Astrocyte of the hippocampus (primary cell): ENCODE data around the gene YPEL5.
"Not testable (repeated sequence)": the region's sequence is repeated elsewhere in the genome, so short reads cannot be mapped to it uniquely, and the experiment has no call there.

Experiments
- DNase-seq: peaks from one replicate; pipeline ENCODE4 v3.0.0; 2011; ENCODE audit warnings: low read depth, low spot score

The YPEL5 gene

GRCh38 chr2:30146337-30147195, at the start of gene YPEL5:
Gene YPEL5, plus strand, starts transcription at chr2:30147007. Its CDS starts 9,645 bp downstream, at chr2:30156652.
- peak; percentile 100 for DNase-seq

- DNase-seq, result no peak
Observed at GRCh38 chr2:30098266-30099005, 48.4 kb upstream of the YPEL5 start.

- DNase-seq, result not testable (repeated sequence)
Observed at GRCh38 chr2:30099366-30099765, 47.4 kb upstream of the YPEL5 start.

- DNase-seq, result not testable (repeated sequence)
Observed at GRCh38 chr2:30100691-30101090, 46.1 kb upstream of the YPEL5 start.

GRCh38 chr2:30104307-30104706, 42.5 kb upstream of the YPEL5 start:
- no peak for DNase-seq

- DNase-seq, result no peak
Observed at GRCh38 chr2:30105556-30105955, 41.3 kb upstream of the YPEL5 start.

GRCh38 chr2:30106543-30106942, 40.3 kb upstream of the YPEL5 start:
- peak; percentile 39 for DNase-seq

- no peak for DNase-seq
Observed at GRCh38 chr2:30108192-30108591, 38.6 kb upstream of the YPEL5 start.

- DNase-seq, result no peak
Observed at GRCh38 chr2:30108851-30109250, 38.0 kb upstream of the YPEL5 start.

GRCh38 chr2:30109856-30110255, 37.0 kb upstream of the YPEL5 start:
- no peak for DNase-seq

GRCh38 chr2:30110773-30111172, 36.0 kb upstream of the YPEL5 start:
- DNase-seq, result no peak

- not testable (repeated sequence) for DNase-seq
Observed at GRCh38 chr2:30111186-30111585, 35.6 kb upstream of the YPEL5 start.

- DNase-seq, result no peak
Observed at GRCh38 chr2:30112561-30112960, 34.2 kb upstream of the YPEL5 start.

- DNase-seq, result peak; percentile 88
Observed at GRCh38 chr2:30113617-30114293, 33.1 kb upstream of the YPEL5 start.

GRCh38 chr2:30115141-30115980, 31.4 kb upstream of the YPEL5 start:
- DNase-seq, result peak; percentile 89

- no peak for DNase-seq
Observed at GRCh38 chr2:30115981-30116285, 30.9 kb upstream of the YPEL5 start.

GRCh38 chr2:30122362-30122761, 24.4 kb upstream of the YPEL5 start:
- DNase-seq, result no peak

- no peak for DNase-seq
Observed at GRCh38 chr2:30127016-30127893, 19.6 kb upstream of the YPEL5 start.

- no peak for DNase-seq
Observed at GRCh38 chr2:30134582-30134981, 12.2 kb upstream of the YPEL5 start.

GRCh38 chr2:30135541-30135940, 11.3 kb upstream of the YPEL5 start:
- no peak for DNase-seq
